PC-3 (cell line): ENCODE data around the gene CHEK2. TPM values are rescaled to one million over a fixed set of nuclear protein-coding genes. Genes with fewer than 3 reads are reported as not detected.
A peak's percentile ranks its signal among the peaks of the same experiment; 100 is the strongest.
"Not testable (repeated sequence)": the region's sequence is repeated elsewhere in the genome, so short reads cannot be mapped to it uniquely, and the experiment has no call there.

ENCODE experiments used
- ATAC-seq: fragments of 200-7000 bp; cut with Tn5 transposase; 2 replicates; pipeline ENCODE4 v1.9.1; 2020; ENCODE audit warnings: mild to moderate bottlenecking, moderate library complexity
- BruUV-seq: library from RNA; stranded (reverse); fragments of 400-500 nt; replicated peaks from 2 replicates; lab custom pipeline; 2021; lab: Mats Ljungman, UMichigan
- CTCF ChIA-PET: fragments of 300-600 bp; sonication (Branson Sonifier 250); formaldehyde crosslinking; loops from one replicate; lab custom pipeline; 2022; ENCODE audit warnings: antibody characterized with exemption; lab: Charles Lee
- POLR2A ChIA-PET: fragments of 300-600 bp; sonication (Branson Sonifier 250); formaldehyde crosslinking; loops from one replicate; lab custom pipeline; 2022; ENCODE audit warnings: antibody characterized with exemption; ENCODE audit not compliant: unreplicated experiment; lab: Charles Lee
- DNase-seq: peaks from one replicate; pipeline ENCODE4 v3.0.0-alpha.2; 2015
- H2AFZ ChIP-seq: fragments of 300-600 bp; sonication (generic); 2 replicates; pipeline ENCODE4 v1.6.0; 2016; ENCODE audit warnings: antibody characterized with exemption, low read length
- H3F3A ChIP-seq: fragments of 300-600 bp; sonication (generic); one replicate; pipeline ENCODE4 v1.6.0; 2017; ENCODE audit warnings: antibody characterized with exemption, low read length, control low read depth, mild to moderate bottlenecking; ENCODE audit not compliant: unreplicated experiment
- H3K27ac ChIP-seq: fragments of 300-600 bp; sonication (generic); 2 replicates; pipeline ENCODE4 v1.5.1; 2016; ENCODE audit warnings: mild to moderate bottlenecking, low read length
- H3K27me3 ChIP-seq: fragments of 300-600 bp; sonication (generic); 2 replicates; pipeline ENCODE4 v1.6.1; 2016; ENCODE audit warnings: low read length, mixed read lengths
- H3K36me3 ChIP-seq: fragments of 300-600 bp; sonication (generic); 2 replicates; pipeline ENCODE4 v1.6.1; 2016; ENCODE audit warnings: low read depth, mixed run types, low read length, mixed read lengths
- H3K4me1 ChIP-seq: fragments of 300-600 bp; sonication (generic); 2 replicates; pipeline ENCODE4 v1.5.1; 2016; ENCODE audit warnings: low read length; ENCODE audit not compliant: insufficient read depth
- H3K4me2 ChIP-seq: fragments of 300-600 bp; sonication (generic); 2 replicates; pipeline ENCODE4 v1.6.0; 2016; ENCODE audit warnings: low read length
- H3K4me3 ChIP-seq: fragments of 300-600 bp; sonication (generic); 2 replicates; pipeline ENCODE4 v1.5.1; 2016; ENCODE audit warnings: mild to moderate bottlenecking, low read length, mixed read lengths
- H3K79me2 ChIP-seq: fragments of 300-600 bp; sonication (generic); 2 replicates; pipeline ENCODE4 v1.6.1; 2017; ENCODE audit warnings: low read length, mixed read lengths
- H3K9ac ChIP-seq: fragments of 300-600 bp; sonication (generic); 2 replicates; pipeline ENCODE4 v1.6.0; 2016; ENCODE audit warnings: mild to moderate bottlenecking, low read length
- H3K9me2 ChIP-seq: fragments of 300-600 bp; sonication (generic); replicated peaks from 2 replicates; pipeline ENCODE4 v1.6.1; 2016; ENCODE audit warnings: mixed run types, low read length, mixed read lengths
- H3K9me3 ChIP-seq: fragments of 300-600 bp; sonication (generic); 2 replicates; pipeline ENCODE4 v1.6.1; 2016; ENCODE audit warnings: low read length, mixed read lengths
- H4K20me1 ChIP-seq: fragments of 300-600 bp; sonication (generic); 2 replicates; pipeline ENCODE4 v1.6.1; 2016; ENCODE audit warnings: low read length, mixed read lengths
- EZH2 ChIP-seq: fragments of 300-600 bp; sonication (generic); IDR thresholded peaks from one replicate; pipeline ENCODE4 v1.6.1; 2017; ENCODE audit warnings: antibody characterized with exemption, mild to moderate bottlenecking, low read length; ENCODE audit not compliant: unreplicated experiment
- EZH2phosphoT487 ChIP-seq: fragments of 300-600 bp; sonication (generic); IDR thresholded peaks from 2 replicates; pipeline ENCODE4 v1.6.1; 2018; ENCODE audit warnings: mild to moderate bottlenecking, antibody characterized with exemption, low read length, borderline replicate concordance
- intact Hi-C: fragments of 100-400 bp; cut with micrococcal nuclease; formaldehyde crosslinking; loops from 2 replicates; pipeline ENCODE4 v1.9.0; 2023
- total RNA-seq: library from RNA; depleted of rRNA; stranded (reverse); fragments of >200 nt; gene quantifications from 2 replicates; pipeline ENCODE4 v1.2.3, GENCODE V29; 2014
- TF ChIP-seq, protein P1 (sequence below): fragments of 300-600 bp; sonication (generic); conservative IDR thresholded peaks from 2 replicates; pipeline ENCODE4 v1.5.1; 2017; ENCODE audit warnings: antibody characterized with exemption, low read depth, mild to moderate bottlenecking, low read length

The CHEK2 gene
- total RNA-seq, 1 experiment from 2014 or later, result 21.0 TPM

DNA sequence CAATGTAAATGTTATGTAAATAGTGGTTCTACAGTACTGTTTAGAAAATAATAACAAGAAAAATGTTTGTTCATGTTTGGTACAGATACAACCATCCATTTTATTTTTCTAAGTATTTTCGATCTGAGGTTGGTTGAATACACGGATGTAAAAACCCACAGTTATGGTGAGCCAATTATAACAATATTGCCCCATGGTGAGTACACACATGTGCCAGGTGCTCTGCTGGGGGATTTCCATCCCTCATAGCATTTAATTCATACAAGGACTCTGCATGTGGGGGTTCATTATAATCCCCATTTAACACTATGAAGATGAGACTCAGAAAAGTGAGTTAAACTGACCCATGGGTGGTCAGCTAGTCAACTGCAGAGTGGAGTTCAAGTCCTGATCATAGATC lies 38.7 kb downstream of the CHEK2 start:
- Histone ChIP-seq H2AFZ (no peak overlapping the region), H3K4me1 (no peaks in the 10 kb centered on the region), H3K27me3 (no peaks in the 10 kb centered on the region), H3K4me2 (no peak overlapping the region), H4K20me1 (no peaks in the 10 kb centered on the region), H3K27ac (no peak overlapping the region), H3K9ac (no peak overlapping the region), H3K9me2 (no peaks in the 10 kb centered on the region), H3F3A (no peaks in the 10 kb centered on the region), H3K79me2 (no peaks in the 10 kb centered on the region), H3K36me3 (0 out of 2 replicates have a peak, but pooled peaks cover 2% of the 10 kb centered on the region), H3K9me3 (no peaks in the 10 kb centered on the region), H3K4me3 (no peak overlapping the region)
- TF ChIP-seq, protein P1, sequence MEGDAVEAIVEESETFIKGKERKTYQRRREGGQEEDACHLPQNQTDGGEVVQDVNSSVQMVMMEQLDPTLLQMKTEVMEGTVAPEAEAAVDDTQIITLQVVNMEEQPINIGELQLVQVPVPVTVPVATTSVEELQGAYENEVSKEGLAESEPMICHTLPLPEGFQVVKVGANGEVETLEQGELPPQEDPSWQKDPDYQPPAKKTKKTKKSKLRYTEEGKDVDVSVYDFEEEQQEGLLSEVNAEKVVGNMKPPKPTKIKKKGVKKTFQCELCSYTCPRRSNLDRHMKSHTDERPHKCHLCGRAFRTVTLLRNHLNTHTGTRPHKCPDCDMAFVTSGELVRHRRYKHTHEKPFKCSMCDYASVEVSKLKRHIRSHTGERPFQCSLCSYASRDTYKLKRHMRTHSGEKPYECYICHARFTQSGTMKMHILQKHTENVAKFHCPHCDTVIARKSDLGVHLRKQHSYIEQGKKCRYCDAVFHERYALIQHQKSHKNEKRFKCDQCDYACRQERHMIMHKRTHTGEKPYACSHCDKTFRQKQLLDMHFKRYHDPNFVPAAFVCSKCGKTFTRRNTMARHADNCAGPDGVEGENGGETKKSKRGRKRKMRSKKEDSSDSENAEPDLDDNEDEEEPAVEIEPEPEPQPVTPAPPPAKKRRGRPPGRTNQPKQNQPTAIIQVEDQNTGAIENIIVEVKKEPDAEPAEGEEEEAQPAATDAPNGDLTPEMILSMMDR, result no peak
- no peak for TF ChIP-seq EZH2phosphoT487
- no peak for TF ChIP-seq EZH2
- ATAC-seq, result no peak
- POLR2A ChIA-PET, result no interaction called here
- no TSS peak for BruUV-seq
- no peak for DNase-seq
- intact Hi-C loops, result no loop called here
- CTCF ChIA-PET, result no interaction called here

DNA sequence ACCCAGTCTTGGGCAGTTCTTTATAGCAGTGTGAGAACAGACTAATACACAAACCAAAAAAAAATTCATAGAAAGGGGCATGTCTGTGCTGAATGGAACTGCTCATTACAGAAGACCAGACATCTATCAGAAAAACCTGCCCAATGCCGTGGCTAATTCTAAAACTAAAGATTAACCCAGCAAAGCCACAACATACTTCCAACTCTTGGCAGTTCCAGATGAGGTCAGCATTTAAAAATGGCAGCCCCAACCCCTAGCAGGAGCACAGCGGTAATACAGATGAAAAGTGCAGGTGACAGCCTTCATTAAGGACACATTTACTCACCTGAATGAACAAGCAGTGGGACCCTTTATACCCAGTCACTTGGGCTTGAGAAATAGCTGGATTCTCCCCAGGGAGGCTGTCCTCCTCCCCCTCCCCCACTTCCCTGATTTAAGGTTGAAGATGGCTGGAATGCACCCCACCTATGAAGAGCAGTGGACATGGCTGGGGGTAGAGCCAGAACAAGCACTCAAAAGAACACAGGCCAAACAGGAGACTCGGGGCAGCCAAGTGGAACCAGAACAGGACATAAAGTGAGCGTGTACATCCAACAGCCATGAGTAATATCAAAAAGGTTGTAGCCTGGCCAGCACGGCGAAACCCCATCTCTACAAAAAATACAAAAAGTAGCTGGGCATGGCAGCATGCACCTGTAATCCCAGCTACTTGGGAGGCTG lies 48.4 kb downstream of the CHEK2 start:
- H4K20me1 ChIP-seq, intact Hi-C loops, BruUV-seq, DNase-seq, H3K27ac ChIP-seq, ATAC-seq, H3K36me3 ChIP-seq, H3K4me3 ChIP-seq, H3K4me1 ChIP-seq, H3K9me2 ChIP-seq, H3K27me3 ChIP-seq, H3K79me2 ChIP-seq, H3K9ac ChIP-seq, H3K9me3 ChIP-seq, POLR2A ChIA-PET, H3F3A ChIP-seq, H3K4me2 ChIP-seq, CTCF ChIA-PET, H2AFZ ChIP-seq: not testable (repeated sequence)

- H3K4me1 ChIP-seq, H3K79me2 ChIP-seq, BruUV-seq, H3K27me3 ChIP-seq, H3K4me3 ChIP-seq, DNase-seq, H3K36me3 ChIP-seq, H3K27ac ChIP-seq, intact Hi-C loops, H3K9ac ChIP-seq, POLR2A ChIA-PET, H3K4me2 ChIP-seq, H2AFZ ChIP-seq, H3K9me2 ChIP-seq, ATAC-seq, H4K20me1 ChIP-seq, H3K9me3 ChIP-seq, CTCF ChIA-PET, H3F3A ChIP-seq: not testable (repeated sequence)
Observed at GRCh38 chr22:28689796-28690195, 51.8 kb downstream of the CHEK2 start.

DNA sequence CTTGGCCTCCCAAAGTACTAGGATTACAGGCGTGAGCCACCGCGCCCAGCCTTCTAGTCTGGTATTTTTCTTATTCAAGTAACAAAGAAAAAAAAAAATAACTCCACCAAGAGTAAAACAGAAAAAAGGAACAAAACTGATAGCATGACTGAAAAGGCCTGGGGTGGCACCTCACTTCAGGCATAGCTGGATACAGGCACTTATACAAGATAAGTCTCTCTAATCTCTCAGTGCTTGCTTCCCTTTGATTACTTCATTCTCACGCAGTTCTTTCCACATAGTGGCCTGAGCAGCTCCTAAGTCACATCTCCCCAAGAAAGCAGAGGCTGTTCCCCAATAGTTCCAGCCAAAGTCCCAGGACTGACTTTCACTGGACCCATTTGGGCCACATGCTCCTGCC lies 58.7 kb downstream of the CHEK2 start:
- H3K4me1 ChIP-seq, H3F3A ChIP-seq, H3K9me2 ChIP-seq, DNase-seq, ATAC-seq, CTCF ChIA-PET, H3K27me3 ChIP-seq, H2AFZ ChIP-seq, H3K4me2 ChIP-seq, H3K9me3 ChIP-seq, H3K9ac ChIP-seq, H4K20me1 ChIP-seq, H3K79me2 ChIP-seq, H3K36me3 ChIP-seq, H3K4me3 ChIP-seq, BruUV-seq, intact Hi-C loops, POLR2A ChIA-PET, H3K27ac ChIP-seq: not testable (repeated sequence)

DNA sequence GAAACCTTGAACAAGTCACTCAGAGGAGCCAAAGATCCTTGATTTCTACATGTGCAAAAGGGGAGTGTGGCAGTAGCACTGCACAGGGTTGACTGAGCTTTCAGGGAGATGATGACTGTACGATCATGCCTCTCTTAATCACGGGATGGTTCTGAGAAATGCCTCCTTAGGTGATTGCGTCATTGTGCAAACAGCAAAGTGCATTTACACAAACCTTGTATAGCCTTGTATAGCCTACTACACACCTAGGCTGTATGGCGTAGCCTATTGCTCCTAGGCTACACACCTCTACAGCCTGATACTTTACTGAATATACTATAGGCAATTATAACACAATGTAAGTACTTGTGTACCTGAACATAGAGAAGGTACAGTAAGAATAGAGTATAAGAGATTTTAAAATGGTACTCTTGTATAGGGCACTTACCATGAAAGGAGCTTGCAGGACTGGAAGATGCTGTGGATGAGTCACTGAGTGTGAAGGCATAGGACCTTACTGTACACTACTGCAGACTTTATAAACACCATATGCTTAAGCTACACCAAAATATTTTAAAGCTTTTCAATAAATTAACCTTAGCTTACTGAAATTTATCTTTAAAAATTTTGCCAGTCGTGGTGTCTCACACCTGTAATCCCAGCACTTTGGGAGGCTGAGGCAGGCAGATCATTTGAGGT lies 60.7 kb downstream of the CHEK2 start:
- H3K9ac ChIP-seq, H3K27ac ChIP-seq, ATAC-seq, BruUV-seq, H2AFZ ChIP-seq, H4K20me1 ChIP-seq, H3K9me2 ChIP-seq, H3K36me3 ChIP-seq, intact Hi-C loops, POLR2A ChIA-PET, H3K79me2 ChIP-seq, H3F3A ChIP-seq, H3K4me2 ChIP-seq, H3K9me3 ChIP-seq, H3K27me3 ChIP-seq, H3K4me1 ChIP-seq, CTCF ChIA-PET, H3K4me3 ChIP-seq: not testable (repeated sequence)
- peak; percentile 60 for DNase-seq
